Ovary (tissue), 3 donors: ENCODE results near the gene FOXL3.

ENCODE experiments used
- POLR2A ChIP-seq: fragments of 450-650 bp; IDR thresholded peaks from one replicate; pipeline ENCODE4 v1.6.1; 2017; ENCODE audit warnings: antibody characterized with exemption, mild to moderate bottlenecking, moderate library complexity
- TF ChIP-seq, protein P1 (sequence below), 3 donors: fragments of 450-650 bp in 2 of 3; fragments of 200-600 bp in 1 of 3; IDR thresholded peaks; one replicate each; pipeline versions ENCODE4 v1.5.1 to v1.8.0; 2016 to 2022; ENCODE audit warnings: antibody characterized with exemption in 3 of 3, mild to moderate bottlenecking in 1 of 3
- donor health status: DM: no; HTN: no; CAD: no.

DNA sequence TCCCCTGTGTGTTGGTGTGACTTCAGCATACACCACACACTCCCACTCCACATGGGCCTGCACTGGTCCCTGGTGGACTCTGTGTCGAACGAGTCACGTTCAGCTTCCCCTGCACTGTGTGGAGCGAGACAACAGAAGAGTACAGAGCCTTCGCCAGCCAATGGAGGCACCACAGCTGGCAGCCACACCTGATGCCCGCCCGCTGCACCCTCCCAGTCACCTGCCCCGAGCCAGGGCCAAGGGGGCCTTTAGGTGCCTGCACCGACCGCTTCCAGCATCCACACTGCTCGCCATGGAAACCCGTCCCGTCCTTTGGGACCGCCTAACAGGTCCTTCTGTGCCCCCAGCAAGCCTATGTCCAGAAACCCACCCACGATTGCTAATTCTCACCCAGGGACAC lies 9.2 kb downstream of the FOXL3 start:
- TF ChIP-seq, protein P1, sequence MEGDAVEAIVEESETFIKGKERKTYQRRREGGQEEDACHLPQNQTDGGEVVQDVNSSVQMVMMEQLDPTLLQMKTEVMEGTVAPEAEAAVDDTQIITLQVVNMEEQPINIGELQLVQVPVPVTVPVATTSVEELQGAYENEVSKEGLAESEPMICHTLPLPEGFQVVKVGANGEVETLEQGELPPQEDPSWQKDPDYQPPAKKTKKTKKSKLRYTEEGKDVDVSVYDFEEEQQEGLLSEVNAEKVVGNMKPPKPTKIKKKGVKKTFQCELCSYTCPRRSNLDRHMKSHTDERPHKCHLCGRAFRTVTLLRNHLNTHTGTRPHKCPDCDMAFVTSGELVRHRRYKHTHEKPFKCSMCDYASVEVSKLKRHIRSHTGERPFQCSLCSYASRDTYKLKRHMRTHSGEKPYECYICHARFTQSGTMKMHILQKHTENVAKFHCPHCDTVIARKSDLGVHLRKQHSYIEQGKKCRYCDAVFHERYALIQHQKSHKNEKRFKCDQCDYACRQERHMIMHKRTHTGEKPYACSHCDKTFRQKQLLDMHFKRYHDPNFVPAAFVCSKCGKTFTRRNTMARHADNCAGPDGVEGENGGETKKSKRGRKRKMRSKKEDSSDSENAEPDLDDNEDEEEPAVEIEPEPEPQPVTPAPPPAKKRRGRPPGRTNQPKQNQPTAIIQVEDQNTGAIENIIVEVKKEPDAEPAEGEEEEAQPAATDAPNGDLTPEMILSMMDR (IDR thresholded peaks at IDR 0.05), result no peak
- no peak for TF ChIP-seq POLR2A
